ENCODE results near the gene CAPN12. TPM values are rescaled to one million over a fixed set of nuclear protein-coding genes. Genes with fewer than 3 reads are reported as not detected.
A peak's percentile ranks its signal among the peaks of the same experiment; 100 is the strongest.

Gene CAPN12
- total RNA-seq, 3 donors from 2014 or later, result 3.1 to 15.9 (median 14.9) TPM

DNA sequence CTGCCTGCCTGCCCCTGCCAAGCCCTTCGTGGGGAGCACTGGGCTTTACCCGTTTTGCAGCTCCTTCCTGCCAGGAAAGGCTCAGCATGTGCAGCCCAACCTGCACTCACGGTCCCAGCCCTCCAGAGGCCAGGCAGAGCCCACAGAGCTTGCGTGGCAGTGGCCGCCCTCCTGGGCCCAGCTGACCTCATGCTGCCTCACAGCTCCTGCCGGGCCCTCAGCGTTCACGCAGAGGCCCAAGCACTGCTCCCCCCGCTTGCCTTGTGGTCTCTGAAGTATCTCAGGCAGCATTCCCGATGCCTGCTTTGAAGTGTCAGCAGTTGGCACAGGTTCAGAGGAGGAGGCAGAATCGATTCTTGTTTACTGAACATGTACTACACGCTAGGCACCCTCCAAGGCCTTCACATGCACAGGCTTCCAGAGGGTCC is 32.5 kb downstream of the CAPN12 start:
- no peaks in the 10 kb centered on the region for H3K9me3 ChIP-seq
- intact Hi-C loops (cut with DNase I, micrococcal nuclease), result no loop called here
- DNase-seq (no peak), ATAC-seq (peak; percentile 8)
- TF ChIP-seq, protein P1, sequence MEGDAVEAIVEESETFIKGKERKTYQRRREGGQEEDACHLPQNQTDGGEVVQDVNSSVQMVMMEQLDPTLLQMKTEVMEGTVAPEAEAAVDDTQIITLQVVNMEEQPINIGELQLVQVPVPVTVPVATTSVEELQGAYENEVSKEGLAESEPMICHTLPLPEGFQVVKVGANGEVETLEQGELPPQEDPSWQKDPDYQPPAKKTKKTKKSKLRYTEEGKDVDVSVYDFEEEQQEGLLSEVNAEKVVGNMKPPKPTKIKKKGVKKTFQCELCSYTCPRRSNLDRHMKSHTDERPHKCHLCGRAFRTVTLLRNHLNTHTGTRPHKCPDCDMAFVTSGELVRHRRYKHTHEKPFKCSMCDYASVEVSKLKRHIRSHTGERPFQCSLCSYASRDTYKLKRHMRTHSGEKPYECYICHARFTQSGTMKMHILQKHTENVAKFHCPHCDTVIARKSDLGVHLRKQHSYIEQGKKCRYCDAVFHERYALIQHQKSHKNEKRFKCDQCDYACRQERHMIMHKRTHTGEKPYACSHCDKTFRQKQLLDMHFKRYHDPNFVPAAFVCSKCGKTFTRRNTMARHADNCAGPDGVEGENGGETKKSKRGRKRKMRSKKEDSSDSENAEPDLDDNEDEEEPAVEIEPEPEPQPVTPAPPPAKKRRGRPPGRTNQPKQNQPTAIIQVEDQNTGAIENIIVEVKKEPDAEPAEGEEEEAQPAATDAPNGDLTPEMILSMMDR (IDR thresholded peaks at IDR 0.05), result no peak
- H3K36me3 ChIP-seq (ENCODE audit: low read depth), result peaks cover 19% of the 10 kb centered on the region
- no peak overlapping the region for H3K4me3 ChIP-seq
- peaks cover 2% of the 10 kb centered on the region for H3K4me1 ChIP-seq (ENCODE audit: low read depth)

GRCh38 chr19:38710928-38711725 is 33.1 kb downstream of the CAPN12 start:
- peaks cover 2% of the 10 kb centered on the region for H3K4me1 ChIP-seq (ENCODE audit: low read depth)
- H3K4me3 ChIP-seq, result no peak overlapping the region
- DNase-seq, result no peak
- H3K36me3 ChIP-seq (ENCODE audit: low read depth), result peaks cover 17% of the 10 kb centered on the region
- intact Hi-C loops (cut with DNase I, micrococcal nuclease), result no loop called here
- TF ChIP-seq, protein P1 (IDR thresholded peaks at IDR 0.05), result no peak
- H3K9me3 ChIP-seq, result no peaks in the 10 kb centered on the region
- ATAC-seq, result no peak

- Histone ChIP-seq H3K9me3 (no peaks in the 10 kb centered on the region), H3K4me1 (ENCODE audit: low read depth) (peaks cover 2% of the 10 kb centered on the region), H3K36me3 (ENCODE audit: low read depth) (peaks cover 18% of the 10 kb centered on the region), H3K4me3 (no peak overlapping the region)
- DNase-seq (no peak), ATAC-seq (no peak)
- intact Hi-C loops (cut with DNase I, micrococcal nuclease), result no loop called here
- TF ChIP-seq, protein P1 (IDR thresholded peaks at IDR 0.05), result no peak
These were observed 33.9 kb downstream of the CAPN12 start for GRCh38 chr19:38710416-38710702.

DNA sequence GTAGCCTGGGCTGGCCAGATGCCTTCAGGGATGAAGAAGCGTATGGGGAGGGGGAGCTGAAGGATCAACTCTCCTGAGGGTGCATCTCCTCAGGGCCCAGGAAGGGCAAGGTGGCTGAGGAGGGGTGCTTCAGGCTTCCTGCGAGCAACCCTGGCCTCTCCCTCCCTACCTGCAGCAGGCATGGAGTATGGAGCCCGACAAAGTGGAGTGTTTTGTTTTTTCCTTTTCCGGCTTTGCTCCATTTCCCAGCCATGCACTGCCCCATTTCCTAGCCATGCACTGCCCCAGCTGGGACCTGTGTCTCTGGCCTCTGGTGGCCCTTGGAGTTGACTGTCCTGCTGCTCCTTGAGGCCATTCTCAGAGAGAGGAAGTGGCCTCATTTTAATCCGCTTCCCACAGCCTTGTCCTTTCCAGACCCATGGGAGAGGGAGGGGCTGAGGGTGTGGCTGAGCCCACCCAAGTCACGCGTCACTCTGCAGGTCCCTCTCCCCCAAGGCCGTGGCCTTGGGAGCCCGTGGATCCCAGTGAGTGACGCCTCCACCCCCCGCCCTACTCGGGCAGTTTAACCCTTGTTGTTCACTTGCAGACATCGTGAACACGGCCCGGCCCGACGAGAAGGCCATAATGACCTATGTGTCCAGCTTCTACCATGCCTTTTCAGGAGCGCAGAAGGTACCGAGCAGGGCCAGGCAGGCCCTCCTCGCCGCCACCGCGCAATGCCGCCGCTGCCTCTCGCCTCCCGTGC is 34.4 kb downstream of the CAPN12 start:
- DNase-seq (no peak), ATAC-seq (no peak)
- Histone ChIP-seq H3K9me3 (no peaks in the 10 kb centered on the region), H3K36me3 (ENCODE audit: low read depth) (peaks cover 23% of the 10 kb centered on the region), H3K4me1 (ENCODE audit: low read depth) (peaks cover 2% of the 10 kb centered on the region), H3K4me3 (no peak overlapping the region)
- intact Hi-C loops (cut with DNase I, micrococcal nuclease), result no loop called here
- TF ChIP-seq, protein P1 (IDR thresholded peaks at IDR 0.05), result no peak

GRCh38 chr19:38709119-38709518 is 35.2 kb downstream of the CAPN12 start:
- H3K4me1 ChIP-seq (ENCODE audit: low read depth), result peaks cover 2% of the 10 kb centered on the region
- intact Hi-C loops (cut with DNase I, micrococcal nuclease), result no loop called here

More at GRCh38 chr19:38709119-38709518, 35.2 kb downstream of the CAPN12 start:
- Histone ChIP-seq H3K4me3 (no peak overlapping the region), H3K9me3 (no peaks in the 10 kb centered on the region), H3K36me3 (ENCODE audit: low read depth) (peaks cover 26% of the 10 kb centered on the region)
- DNase-seq (no peak), ATAC-seq (no peak)
- TF ChIP-seq, protein P1 (IDR thresholded peaks at IDR 0.05), result no peak

All from mucosa of descending colon (tissue), 3 donors.